ENCODE data around the gene ZBTB16.

Gene ZBTB16

DNA sequence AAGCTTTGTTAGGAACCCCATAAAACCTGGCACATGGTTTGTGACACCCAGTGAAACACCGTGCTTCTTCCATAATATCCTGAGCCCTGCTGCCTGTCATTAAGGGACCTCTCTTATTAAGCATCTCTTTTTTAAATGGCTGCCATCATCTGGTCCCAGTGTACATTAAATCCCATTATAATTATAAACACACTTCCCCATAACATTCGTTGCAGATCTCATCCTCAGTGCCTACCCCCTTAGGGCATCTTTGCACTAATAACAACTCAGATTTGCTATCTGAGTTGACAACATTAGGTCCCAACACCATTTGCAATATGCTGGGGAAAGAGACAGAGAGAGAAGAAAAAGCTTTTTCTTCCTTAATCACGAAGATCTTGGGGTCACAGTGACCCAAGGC is 4.7 kb upstream of the ZBTB16 start:
- DNase-seq (ENCODE audit: low spot score) = no peak
- TF ChIP-seq CTCF (IDR thresholded peaks at IDR 0.05; ENCODE audit: borderline replicate concordance, control extremely low read depth, extremely low read depth, insufficient read depth, missing control alignments) = no peak
- in situ Hi-C loops (cut with MboI; ENCODE audit: low sequenced_read_pairs, unreplicated experiment) = no loop called here

GRCh38 chr11:114056409-114056808 is 3.1 kb upstream of the ZBTB16 start:
- in situ Hi-C loops (cut with MboI; ENCODE audit: low sequenced_read_pairs, unreplicated experiment) = no loop called here
- no peak for DNase-seq (ENCODE audit: low spot score)
- TF ChIP-seq CTCF (IDR thresholded peaks at IDR 0.05; ENCODE audit: borderline replicate concordance, control extremely low read depth, extremely low read depth, insufficient read depth, missing control alignments) = no peak

DNA sequence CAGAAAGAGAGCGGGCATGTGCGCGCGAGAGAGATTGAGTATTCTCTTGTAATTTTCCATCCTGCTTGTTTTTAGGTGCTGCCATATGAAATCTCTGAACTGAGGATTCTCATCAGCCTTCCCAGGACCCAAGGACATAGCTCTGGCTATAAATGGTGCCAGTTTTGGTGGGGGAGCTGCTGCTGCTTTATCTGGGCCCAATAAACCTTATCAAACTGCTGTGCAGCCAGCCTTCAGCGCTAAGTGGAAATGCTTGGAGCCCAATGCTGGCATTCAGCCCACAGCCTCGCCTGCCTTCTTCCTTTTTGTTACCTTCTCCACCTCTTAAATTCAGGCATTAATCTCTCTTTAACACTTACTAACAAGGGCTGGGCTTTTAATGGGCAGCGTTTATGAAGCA is 2.4 kb upstream of the ZBTB16 start:
- DNase-seq (ENCODE audit: low spot score) = no peak
- TF ChIP-seq CTCF (IDR thresholded peaks at IDR 0.05; ENCODE audit: borderline replicate concordance, control extremely low read depth, extremely low read depth, insufficient read depth, missing control alignments) = no peak
- in situ Hi-C loops (cut with MboI; ENCODE audit: low sequenced_read_pairs, unreplicated experiment) = no loop called here

- DNase-seq (ENCODE audit: low spot score) = no peak
- in situ Hi-C loops (cut with MboI; ENCODE audit: low sequenced_read_pairs, unreplicated experiment) = no loop called here
- no peak for TF ChIP-seq CTCF (IDR thresholded peaks at IDR 0.05; ENCODE audit: borderline replicate concordance, control extremely low read depth, extremely low read depth, insufficient read depth, missing control alignments)
These were observed 1.9 kb upstream of the ZBTB16 start for GRCh38 chr11:114057605-114058004.

DNA sequence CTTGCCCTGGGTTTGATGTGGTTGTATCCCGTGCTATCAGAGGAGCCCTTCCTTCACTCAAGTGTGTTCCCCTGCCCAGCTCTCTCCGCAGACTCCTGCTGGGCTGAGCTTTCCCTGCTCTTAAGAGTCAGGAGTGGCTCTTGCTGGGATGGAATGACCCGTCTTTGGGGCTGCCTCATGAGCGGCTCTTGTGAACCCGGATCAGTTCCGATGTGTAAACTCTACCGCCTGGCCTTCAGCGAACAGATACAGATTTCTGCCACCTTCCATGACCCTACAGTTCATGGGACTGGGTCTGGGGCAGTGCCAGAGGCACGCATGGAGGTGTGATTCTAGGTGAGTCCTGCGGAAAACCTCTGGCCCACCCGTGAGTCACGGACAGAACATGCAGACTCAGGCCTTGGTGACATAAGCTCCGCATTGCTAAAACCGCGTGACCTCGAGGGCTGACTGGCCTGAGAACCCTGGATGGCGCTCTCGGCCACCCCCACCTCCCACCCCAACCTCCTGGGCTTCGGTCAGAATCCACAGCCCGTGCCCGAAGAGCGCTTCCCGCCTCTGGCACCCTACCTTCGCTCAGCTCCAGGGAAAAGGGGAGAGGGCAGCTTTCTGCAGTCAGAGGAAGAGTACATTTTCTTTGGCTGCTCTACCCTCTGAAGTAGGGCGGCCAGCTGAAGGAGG is 1.3 kb upstream of the ZBTB16 start:
- no peak for TF ChIP-seq CTCF (IDR thresholded peaks at IDR 0.05; ENCODE audit: borderline replicate concordance, control extremely low read depth, extremely low read depth, insufficient read depth, missing control alignments)
- in situ Hi-C loops (cut with MboI; ENCODE audit: low sequenced_read_pairs, unreplicated experiment) = no loop called here
- DNase-seq (ENCODE audit: low spot score) = no peak

- no peak for TF ChIP-seq CTCF (IDR thresholded peaks at IDR 0.05; ENCODE audit: borderline replicate concordance, control extremely low read depth, extremely low read depth, insufficient read depth, missing control alignments)
- in situ Hi-C loops (cut with MboI; ENCODE audit: low sequenced_read_pairs, unreplicated experiment) = no loop called here
- DNase-seq (ENCODE audit: low spot score) = peak; percentile 15
These were observed 637 bp upstream of the ZBTB16 start for GRCh38 chr11:114058871-114059277.

Measured in GM13976 (cell line).